Skeletal muscle satellite cell (primary cell): Measurements from ENCODE around the gene CAMTA1.

Experiments used
- H3K27me3 ChIP-seq: 2 replicates; pipeline ENCODE4 v1.7.0; 2013; ENCODE audit warnings: low read length; ENCODE audit not compliant: control insufficient read depth, insufficient read depth
- H3K36me3 ChIP-seq: 2 replicates; pipeline ENCODE4 v1.7.0; 2013; ENCODE audit warnings: mild to moderate bottlenecking, control low read depth, low read length; ENCODE audit not compliant: insufficient read depth
- H3K4me1 ChIP-seq: 2 replicates; pipeline ENCODE4 v1.7.0; 2013; ENCODE audit warnings: low read length; ENCODE audit not compliant: control insufficient read depth, insufficient read depth
- H3K4me2 ChIP-seq: 2 replicates; pipeline ENCODE4 v1.7.0; 2013; ENCODE audit warnings: mild to moderate bottlenecking, low read length
- H3K4me3 ChIP-seq: 2 replicates; pipeline ENCODE4 v1.7.0; 2013; ENCODE audit warnings: low read length
- H3K9ac ChIP-seq: 2 replicates; pipeline ENCODE4 v1.7.0; 2013; ENCODE audit warnings: mild to moderate bottlenecking, low read depth, low read length, moderate library complexity
- H3K9me3 ChIP-seq: replicated peaks from 2 replicates; pipeline ENCODE4 v1.7.0; 2013; ENCODE audit warnings: mild to moderate bottlenecking, control low read depth, low read length

CAMTA1 gene

GRCh38 chr1:7508052-7508933 is 723.0 kb downstream of the CAMTA1 start:
- Histone ChIP-seq H3K36me3 (no peaks in the 10 kb centered on the region), H3K27me3 (peaks cover 7% of the 10 kb centered on the region), H3K4me2 (no peak overlapping the region), H3K4me3 (no peak overlapping the region), H3K9me3 (no peaks in the 10 kb centered on the region), H3K9ac (no peak overlapping the region), H3K4me1 (no peaks in the 10 kb centered on the region)

GRCh38 chr1:7508934-7509519 is 723.8 kb downstream of the CAMTA1 start:
- Histone ChIP-seq H3K36me3 (no peaks in the 10 kb centered on the region), H3K4me1 (no peaks in the 10 kb centered on the region), H3K9ac (no peak overlapping the region), H3K4me2 (no peak overlapping the region), H3K27me3 (peaks cover 7% of the 10 kb centered on the region), H3K4me3 (no peak overlapping the region), H3K9me3 (no peaks in the 10 kb centered on the region)

DNA sequence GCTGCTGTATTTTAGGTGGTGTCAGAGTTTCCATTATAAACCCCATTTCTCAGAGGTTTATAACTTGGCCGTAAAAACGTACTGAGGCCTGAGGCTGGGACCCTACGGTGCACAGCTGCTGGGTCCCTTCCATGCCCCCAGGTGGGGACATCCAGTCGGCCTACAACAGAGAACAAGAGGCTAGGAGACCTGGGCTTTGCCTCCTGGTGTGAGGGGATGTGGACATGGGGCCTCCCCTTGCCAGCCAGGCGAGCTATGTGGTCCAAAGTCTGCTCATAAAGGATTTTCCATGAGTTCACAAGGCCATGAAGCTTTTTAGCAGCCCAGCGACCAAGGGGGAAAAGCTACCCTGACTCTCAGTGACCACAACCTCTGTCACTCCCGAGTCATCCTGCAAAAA is 724.3 kb downstream of the CAMTA1 start:
- Histone ChIP-seq H3K27me3 (peaks cover 7% of the 10 kb centered on the region), H3K4me2 (no peak overlapping the region), H3K36me3 (no peaks in the 10 kb centered on the region), H3K9me3 (no peaks in the 10 kb centered on the region), H3K4me3 (no peak overlapping the region), H3K9ac (no peak overlapping the region), H3K4me1 (no peaks in the 10 kb centered on the region)

- no peak overlapping the region for H3K9ac ChIP-seq
- no peaks in the 10 kb centered on the region for H3K4me1 ChIP-seq
- H3K9me3 ChIP-seq, result no peaks in the 10 kb centered on the region
- H3K4me2 ChIP-seq, result no peak overlapping the region
- peaks cover 7% of the 10 kb centered on the region for H3K27me3 ChIP-seq
- no peak overlapping the region for H3K4me3 ChIP-seq
- H3K36me3 ChIP-seq, result no peaks in the 10 kb centered on the region
These were observed 725.2 kb downstream of the CAMTA1 start for GRCh38 chr1:7510389-7510931.

GRCh38 chr1:7511381-7511780 is 726.1 kb downstream of the CAMTA1 start:
- H3K4me3 ChIP-seq, result no peak overlapping the region
- H3K36me3 ChIP-seq, result no peaks in the 10 kb centered on the region
- no peak overlapping the region for H3K4me2 ChIP-seq
- no peak overlapping the region for H3K9ac ChIP-seq
- H3K27me3 ChIP-seq, result peaks cover 7% of the 10 kb centered on the region
- H3K9me3 ChIP-seq, result no peaks in the 10 kb centered on the region
- no peaks in the 10 kb centered on the region for H3K4me1 ChIP-seq

- no peak overlapping the region for H3K9ac ChIP-seq
- H3K36me3 ChIP-seq, result no peaks in the 10 kb centered on the region
- no peak overlapping the region for H3K4me2 ChIP-seq
- H3K27me3 ChIP-seq, result peaks cover 16% of the 10 kb centered on the region
- H3K9me3 ChIP-seq, result no peaks in the 10 kb centered on the region
- H3K4me1 ChIP-seq, result no peaks in the 10 kb centered on the region
- no peak overlapping the region for H3K4me3 ChIP-seq
These were observed 727.8 kb downstream of the CAMTA1 start for GRCh38 chr1:7513081-7513480.

DNA sequence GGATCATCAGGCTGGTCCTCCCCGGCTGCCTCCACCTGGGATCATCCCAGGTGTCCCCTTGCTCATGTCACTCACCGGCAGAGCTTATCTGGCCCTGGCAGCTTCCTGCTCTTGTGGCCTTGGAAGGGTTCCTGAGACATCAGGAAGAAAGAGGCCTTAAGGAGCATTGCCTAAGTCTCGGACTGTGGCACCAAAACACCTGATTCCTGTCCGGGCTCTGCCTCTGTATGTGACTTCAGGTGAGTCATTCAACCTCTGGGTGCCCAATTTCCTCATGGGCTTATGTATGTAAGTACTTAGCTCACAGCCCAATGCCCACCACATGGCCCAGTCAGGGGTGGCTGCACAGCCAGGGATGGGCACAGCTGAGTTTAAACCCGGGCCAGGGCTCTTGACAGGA is 729.9 kb downstream of the CAMTA1 start:
- H3K4me3 ChIP-seq, result no peak overlapping the region
- no peaks in the 10 kb centered on the region for H3K9me3 ChIP-seq
- H3K27me3 ChIP-seq, result peaks cover 22% of the 10 kb centered on the region
- H3K36me3 ChIP-seq, result no peaks in the 10 kb centered on the region
- H3K9ac ChIP-seq, result no peak overlapping the region
- no peaks in the 10 kb centered on the region for H3K4me1 ChIP-seq
- H3K4me2 ChIP-seq, result no peak overlapping the region

DNA sequence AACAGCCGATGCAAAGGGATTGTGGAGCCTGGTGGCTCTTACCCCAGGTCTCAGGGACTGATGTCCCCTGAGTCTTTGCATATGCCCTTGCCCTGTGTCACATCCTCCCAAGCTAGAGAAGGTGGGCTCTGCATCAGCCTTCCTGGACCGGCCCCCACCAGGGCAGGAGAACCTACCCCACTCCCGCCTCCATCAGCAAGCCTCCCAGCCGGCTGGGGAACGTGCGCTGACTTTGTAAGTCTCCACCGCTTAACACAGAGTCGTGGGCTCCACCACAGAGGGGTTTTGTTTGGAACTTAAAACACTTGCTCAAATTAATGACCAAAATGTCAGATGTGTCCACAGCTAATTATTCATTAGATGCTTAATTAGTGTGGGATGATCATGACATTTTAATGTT is 730.6 kb downstream of the CAMTA1 start:
- H3K9ac ChIP-seq, result no peak overlapping the region
- H3K36me3 ChIP-seq, result no peaks in the 10 kb centered on the region
- H3K4me3 ChIP-seq, result no peak overlapping the region
- no peaks in the 10 kb centered on the region for H3K4me1 ChIP-seq
- no peak overlapping the region for H3K4me2 ChIP-seq
- no peaks in the 10 kb centered on the region for H3K9me3 ChIP-seq
- peaks cover 16% of the 10 kb centered on the region for H3K27me3 ChIP-seq

GRCh38 chr1:7516341-7516740 is 731.1 kb downstream of the CAMTA1 start:
- no peaks in the 10 kb centered on the region for H3K9me3 ChIP-seq
- H3K4me1 ChIP-seq, result no peaks in the 10 kb centered on the region
- no peak overlapping the region for H3K4me2 ChIP-seq
- peaks cover 16% of the 10 kb centered on the region for H3K27me3 ChIP-seq
- H3K4me3 ChIP-seq, result no peak overlapping the region
- no peak overlapping the region for H3K9ac ChIP-seq
- no peaks in the 10 kb centered on the region for H3K36me3 ChIP-seq

DNA sequence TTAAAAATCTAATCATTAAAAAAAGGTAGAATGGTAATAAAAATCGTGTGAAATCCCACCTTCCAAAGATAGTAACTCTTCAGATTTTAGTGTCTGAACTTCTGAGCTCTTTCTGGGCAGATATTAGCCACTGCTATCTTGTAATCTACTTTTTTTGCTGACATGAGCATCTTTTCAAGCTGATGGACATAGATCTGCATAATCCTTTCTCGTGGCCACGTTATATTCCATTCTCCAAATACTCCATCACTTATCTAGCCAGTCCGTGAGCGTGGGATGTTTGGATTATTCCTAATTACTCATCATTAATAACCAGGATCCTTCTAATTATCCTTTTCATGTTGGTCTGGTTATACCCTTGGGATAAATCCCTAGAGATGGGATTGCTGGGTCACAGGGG is 731.7 kb downstream of the CAMTA1 start:
- Histone ChIP-seq H3K36me3 (no peaks in the 10 kb centered on the region), H3K4me1 (no peaks in the 10 kb centered on the region), H3K9me3 (no peaks in the 10 kb centered on the region), H3K27me3 (peaks cover 16% of the 10 kb centered on the region), H3K4me3 (no peak overlapping the region), H3K4me2 (no peak overlapping the region), H3K9ac (no peak overlapping the region)

DNA sequence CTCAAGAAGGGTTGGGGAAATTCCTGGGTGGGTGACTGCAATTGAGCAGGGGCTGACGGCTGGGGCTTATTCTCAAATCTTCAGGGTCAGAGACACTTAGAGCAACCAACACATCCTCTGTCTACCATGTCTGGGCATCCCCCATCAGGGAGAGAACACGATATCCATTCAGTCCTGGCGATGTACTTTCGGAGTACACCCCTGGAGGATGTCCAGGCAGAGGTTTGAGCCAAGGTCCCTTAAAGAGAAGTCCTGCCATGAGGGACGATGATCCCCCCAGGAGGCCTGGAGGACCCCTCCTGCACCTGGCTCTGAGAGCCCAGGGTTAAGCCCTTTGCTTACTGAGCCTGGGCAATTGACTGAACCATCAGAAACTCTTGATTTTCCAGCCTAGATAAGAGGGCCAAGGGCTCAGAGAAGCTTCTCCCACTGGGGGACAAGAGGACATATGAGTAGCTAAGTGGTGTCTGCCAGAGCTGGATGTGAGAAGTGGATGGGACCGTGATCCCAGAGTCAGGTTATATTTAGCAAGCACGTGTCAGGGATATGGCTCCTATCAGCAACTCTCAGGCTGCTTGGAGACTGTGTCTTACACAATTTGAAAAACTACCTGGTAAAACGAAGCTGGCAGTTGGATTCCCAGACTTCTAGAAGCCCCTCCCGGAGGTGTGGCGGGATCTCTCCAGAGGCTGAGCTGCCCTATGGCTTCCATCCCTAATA is 732.5 kb downstream of the CAMTA1 start:
- Histone ChIP-seq H3K9me3 (no peaks in the 10 kb centered on the region), H3K4me3 (no peak overlapping the region), H3K4me2 (no peak overlapping the region), H3K9ac (no peak overlapping the region), H3K27me3 (peaks cover 16% of the 10 kb centered on the region), H3K36me3 (no peaks in the 10 kb centered on the region), H3K4me1 (no peaks in the 10 kb centered on the region)
